Ishikawa (cell line): Measurements from ENCODE around the gene DMPK.

Experiments used
- CEBPB ChIP-seq: IDR thresholded peaks from 2 replicates; pipeline ENCODE4 v1.6.1; 2012
- RAD21 ChIP-seq: IDR thresholded peaks from 2 replicates; pipeline ENCODE4 v1.6.1; 2012; ENCODE audit warnings: low read depth
- TAF1 ChIP-seq: IDR thresholded peaks from 2 replicates; pipeline ENCODE4 v1.6.1; 2012; ENCODE audit warnings: low read depth, mild to moderate bottlenecking
- TCF12 ChIP-seq: IDR thresholded peaks from 2 replicates; pipeline ENCODE4 v1.6.1; 2012; ENCODE audit warnings: low read depth
- YY1 ChIP-seq: IDR thresholded peaks from 2 replicates; pipeline ENCODE4 v1.6.1; 2012; ENCODE audit warnings: low read depth
- ZBTB7A ChIP-seq: IDR thresholded peaks from 2 replicates; pipeline ENCODE4 v1.6.1; 2012; ENCODE audit warnings: low read depth
- TF ChIP-seq, protein P1 (sequence below): IDR thresholded peaks from 2 replicates; pipeline ENCODE4 v1.6.1; 2012
- TF ChIP-seq, protein P2 (sequence below): IDR thresholded peaks from 2 replicates; pipeline ENCODE4 v1.6.1; 2012; ENCODE audit warnings: low read depth, mild to moderate bottlenecking

- TF ChIP-seq, protein P1, sequence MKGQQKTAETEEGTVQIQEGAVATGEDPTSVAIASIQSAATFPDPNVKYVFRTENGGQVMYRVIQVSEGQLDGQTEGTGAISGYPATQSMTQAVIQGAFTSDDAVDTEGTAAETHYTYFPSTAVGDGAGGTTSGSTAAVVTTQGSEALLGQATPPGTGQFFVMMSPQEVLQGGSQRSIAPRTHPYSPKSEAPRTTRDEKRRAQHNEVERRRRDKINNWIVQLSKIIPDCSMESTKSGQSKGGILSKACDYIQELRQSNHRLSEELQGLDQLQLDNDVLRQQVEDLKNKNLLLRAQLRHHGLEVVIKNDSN = no peak; the same call in 1 of the 2 replicates
- TF ChIP-seq TAF1 (no peak; the same call in 1 of the 2 replicates), RAD21 (peak; percentile 58; the same call in 1 of the 2 replicates), ZBTB7A (peak; percentile 85), CEBPB (no peak), TCF12 (peak; percentile 22), YY1 (no peak)
- TF ChIP-seq, protein P2, sequence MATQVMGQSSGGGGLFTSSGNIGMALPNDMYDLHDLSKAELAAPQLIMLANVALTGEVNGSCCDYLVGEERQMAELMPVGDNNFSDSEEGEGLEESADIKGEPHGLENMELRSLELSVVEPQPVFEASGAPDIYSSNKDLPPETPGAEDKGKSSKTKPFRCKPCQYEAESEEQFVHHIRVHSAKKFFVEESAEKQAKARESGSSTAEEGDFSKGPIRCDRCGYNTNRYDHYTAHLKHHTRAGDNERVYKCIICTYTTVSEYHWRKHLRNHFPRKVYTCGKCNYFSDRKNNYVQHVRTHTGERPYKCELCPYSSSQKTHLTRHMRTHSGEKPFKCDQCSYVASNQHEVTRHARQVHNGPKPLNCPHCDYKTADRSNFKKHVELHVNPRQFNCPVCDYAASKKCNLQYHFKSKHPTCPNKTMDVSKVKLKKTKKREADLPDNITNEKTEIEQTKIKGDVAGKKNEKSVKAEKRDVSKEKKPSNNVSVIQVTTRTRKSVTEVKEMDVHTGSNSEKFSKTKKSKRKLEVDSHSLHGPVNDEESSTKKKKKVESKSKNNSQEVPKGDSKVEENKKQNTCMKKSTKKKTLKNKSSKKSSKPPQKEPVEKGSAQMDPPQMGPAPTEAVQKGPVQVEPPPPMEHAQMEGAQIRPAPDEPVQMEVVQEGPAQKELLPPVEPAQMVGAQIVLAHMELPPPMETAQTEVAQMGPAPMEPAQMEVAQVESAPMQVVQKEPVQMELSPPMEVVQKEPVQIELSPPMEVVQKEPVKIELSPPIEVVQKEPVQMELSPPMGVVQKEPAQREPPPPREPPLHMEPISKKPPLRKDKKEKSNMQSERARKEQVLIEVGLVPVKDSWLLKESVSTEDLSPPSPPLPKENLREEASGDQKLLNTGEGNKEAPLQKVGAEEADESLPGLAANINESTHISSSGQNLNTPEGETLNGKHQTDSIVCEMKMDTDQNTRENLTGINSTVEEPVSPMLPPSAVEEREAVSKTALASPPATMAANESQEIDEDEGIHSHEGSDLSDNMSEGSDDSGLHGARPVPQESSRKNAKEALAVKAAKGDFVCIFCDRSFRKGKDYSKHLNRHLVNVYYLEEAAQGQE = no peak
Measured at GRCh38 chr19:45770192-45771101, 11.8 kb downstream of the DMPK start.
